HL-60 (cell line): ENCODE measurements around the gene AFF4.

Experiments used
- CTCF ChIP-seq: IDR thresholded peaks from one replicate; pipeline ENCODE4 v1.5.1; 2011; ENCODE audit warnings: low read length, control low read depth, inconsistent platforms; ENCODE audit not compliant: insufficient read depth
- TF ChIP-seq, protein P1 (sequence below): IDR thresholded peaks from 2 replicates; pipeline ENCODE4 v1.6.1; 2012; ENCODE audit warnings: low read depth; ENCODE audit not compliant: insufficient replicate concordance

DNA sequence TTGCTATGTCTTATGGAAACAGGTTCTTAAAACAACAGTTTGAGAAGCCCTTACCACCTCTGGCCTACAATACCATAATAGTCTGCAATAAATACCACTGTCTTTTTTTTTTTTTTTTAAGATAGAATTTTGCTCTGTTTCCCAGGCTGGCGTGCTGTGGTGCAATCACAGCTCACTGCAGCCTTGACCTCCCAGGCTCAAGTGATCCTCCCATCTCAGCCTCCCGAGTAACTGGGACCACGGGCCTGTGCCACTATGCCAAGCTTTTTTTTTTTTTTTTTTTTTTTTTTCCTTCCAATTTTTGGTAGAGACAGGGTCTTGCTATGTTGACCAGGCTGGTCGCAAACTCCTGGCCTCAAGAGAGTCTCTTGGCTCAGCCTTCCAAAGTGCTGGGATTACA is 37.0 kb downstream of the AFF4 start:
- TF ChIP-seq CTCF = no peak
- TF ChIP-seq, protein P1, sequence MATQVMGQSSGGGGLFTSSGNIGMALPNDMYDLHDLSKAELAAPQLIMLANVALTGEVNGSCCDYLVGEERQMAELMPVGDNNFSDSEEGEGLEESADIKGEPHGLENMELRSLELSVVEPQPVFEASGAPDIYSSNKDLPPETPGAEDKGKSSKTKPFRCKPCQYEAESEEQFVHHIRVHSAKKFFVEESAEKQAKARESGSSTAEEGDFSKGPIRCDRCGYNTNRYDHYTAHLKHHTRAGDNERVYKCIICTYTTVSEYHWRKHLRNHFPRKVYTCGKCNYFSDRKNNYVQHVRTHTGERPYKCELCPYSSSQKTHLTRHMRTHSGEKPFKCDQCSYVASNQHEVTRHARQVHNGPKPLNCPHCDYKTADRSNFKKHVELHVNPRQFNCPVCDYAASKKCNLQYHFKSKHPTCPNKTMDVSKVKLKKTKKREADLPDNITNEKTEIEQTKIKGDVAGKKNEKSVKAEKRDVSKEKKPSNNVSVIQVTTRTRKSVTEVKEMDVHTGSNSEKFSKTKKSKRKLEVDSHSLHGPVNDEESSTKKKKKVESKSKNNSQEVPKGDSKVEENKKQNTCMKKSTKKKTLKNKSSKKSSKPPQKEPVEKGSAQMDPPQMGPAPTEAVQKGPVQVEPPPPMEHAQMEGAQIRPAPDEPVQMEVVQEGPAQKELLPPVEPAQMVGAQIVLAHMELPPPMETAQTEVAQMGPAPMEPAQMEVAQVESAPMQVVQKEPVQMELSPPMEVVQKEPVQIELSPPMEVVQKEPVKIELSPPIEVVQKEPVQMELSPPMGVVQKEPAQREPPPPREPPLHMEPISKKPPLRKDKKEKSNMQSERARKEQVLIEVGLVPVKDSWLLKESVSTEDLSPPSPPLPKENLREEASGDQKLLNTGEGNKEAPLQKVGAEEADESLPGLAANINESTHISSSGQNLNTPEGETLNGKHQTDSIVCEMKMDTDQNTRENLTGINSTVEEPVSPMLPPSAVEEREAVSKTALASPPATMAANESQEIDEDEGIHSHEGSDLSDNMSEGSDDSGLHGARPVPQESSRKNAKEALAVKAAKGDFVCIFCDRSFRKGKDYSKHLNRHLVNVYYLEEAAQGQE = no peak
